ENCODE results near the gene PRSS12. TPM values are rescaled to one million over a fixed set of nuclear protein-coding genes. Genes with fewer than 3 reads are reported as not detected.
A peak's percentile ranks its signal among the peaks of the same experiment; 100 is the strongest.

Gene PRSS12
- total and polyA plus RNA-seq, 2 experiments from 2014 or later: 5.5 to 12.9 TPM

- DNase-seq (ENCODE audit: low spot score): peak; percentile 14
- Histone ChIP-seq H2AFZ (peak overlapping the region; percentile 50; the same call in 1 of the 2 replicates), H3K27me3 (ENCODE audit: insufficient read depth) (no peaks in the 10 kb centered on the region), H3K27ac (ENCODE audit: low read depth) (no peak overlapping the region), H3K4me1 (ENCODE audit: insufficient read depth) (peaks cover 50% of the 10 kb centered on the region), H3K36me3 (ENCODE audit: insufficient read depth) (no peaks in the 10 kb centered on the region), H3K79me2 (replicated peaks; ENCODE audit: insufficient read depth) (no peaks in the 10 kb centered on the region), H3K9me2 (ENCODE audit: insufficient read depth) (no peaks in the 10 kb centered on the region), H4K20me1 (replicated peaks; ENCODE audit: insufficient read depth) (no peaks in the 10 kb centered on the region), H3K4me2 (no peak overlapping the region), H3F3A (replicated peaks; ENCODE audit: low read depth) (no peaks in the 10 kb centered on the region), H3K4me3 (no peak overlapping the region)
- Mint-ChIP-seq H3K4me1 (peaks cover 46% of the 10 kb centered on the region), H3K27me3 (ENCODE audit: insufficient read depth, low read depth, poor library complexity) (no peaks in the 10 kb centered on the region), H3K27ac (no peak overlapping the region), H3K4me3 (no peak overlapping the region), H3K36me3 (ENCODE audit: low read depth) (peaks cover 12% of the 10 kb centered on the region; the same call in 2 of the 3 replicates), H3K9me3 (peaks cover 17% of the 10 kb centered on the region)
- peak; percentile 70 for ATAC-seq
- TF ChIP-seq, protein P1, sequence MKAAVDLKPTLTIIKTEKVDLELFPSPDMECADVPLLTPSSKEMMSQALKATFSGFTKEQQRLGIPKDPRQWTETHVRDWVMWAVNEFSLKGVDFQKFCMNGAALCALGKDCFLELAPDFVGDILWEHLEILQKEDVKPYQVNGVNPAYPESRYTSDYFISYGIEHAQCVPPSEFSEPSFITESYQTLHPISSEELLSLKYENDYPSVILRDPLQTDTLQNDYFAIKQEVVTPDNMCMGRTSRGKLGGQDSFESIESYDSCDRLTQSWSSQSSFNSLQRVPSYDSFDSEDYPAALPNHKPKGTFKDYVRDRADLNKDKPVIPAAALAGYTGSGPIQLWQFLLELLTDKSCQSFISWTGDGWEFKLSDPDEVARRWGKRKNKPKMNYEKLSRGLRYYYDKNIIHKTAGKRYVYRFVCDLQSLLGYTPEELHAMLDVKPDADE (IDR thresholded peaks at IDR 0.05): no peak
- TF ChIP-seq EZH2phosphoT487 (IDR thresholded peaks at IDR 0.05; ENCODE audit: unreplicated experiment) (no peak), STAT1 (IDR thresholded peaks at IDR 0.05; ENCODE audit: unreplicated experiment) (no peak), CREB1 (CRISPR knock-in tag; IDR thresholded peaks at IDR 0.05; ENCODE audit: low read depth) (no peak), JUNB (IDR thresholded peaks at IDR 0.05; ENCODE audit: unreplicated experiment) (no peak), POLR2AphosphoS5 (IDR thresholded peaks at IDR 0.05; ENCODE audit: low read depth) (no peak), NANOG (IDR thresholded peaks at IDR 0.05; ENCODE audit: borderline replicate concordance) (no peak), EZH2 (IDR thresholded peaks at IDR 0.05; ENCODE audit: low read depth, unreplicated experiment) (no peak), ZNF114 (CRISPR knock-in tag; IDR thresholded peaks at IDR 0.05) (no peak), ZNF331 (CRISPR knock-in tag; IDR thresholded peaks at IDR 0.05; ENCODE audit: low read depth) (no peak)
- TF ChIP-seq, protein P2, sequence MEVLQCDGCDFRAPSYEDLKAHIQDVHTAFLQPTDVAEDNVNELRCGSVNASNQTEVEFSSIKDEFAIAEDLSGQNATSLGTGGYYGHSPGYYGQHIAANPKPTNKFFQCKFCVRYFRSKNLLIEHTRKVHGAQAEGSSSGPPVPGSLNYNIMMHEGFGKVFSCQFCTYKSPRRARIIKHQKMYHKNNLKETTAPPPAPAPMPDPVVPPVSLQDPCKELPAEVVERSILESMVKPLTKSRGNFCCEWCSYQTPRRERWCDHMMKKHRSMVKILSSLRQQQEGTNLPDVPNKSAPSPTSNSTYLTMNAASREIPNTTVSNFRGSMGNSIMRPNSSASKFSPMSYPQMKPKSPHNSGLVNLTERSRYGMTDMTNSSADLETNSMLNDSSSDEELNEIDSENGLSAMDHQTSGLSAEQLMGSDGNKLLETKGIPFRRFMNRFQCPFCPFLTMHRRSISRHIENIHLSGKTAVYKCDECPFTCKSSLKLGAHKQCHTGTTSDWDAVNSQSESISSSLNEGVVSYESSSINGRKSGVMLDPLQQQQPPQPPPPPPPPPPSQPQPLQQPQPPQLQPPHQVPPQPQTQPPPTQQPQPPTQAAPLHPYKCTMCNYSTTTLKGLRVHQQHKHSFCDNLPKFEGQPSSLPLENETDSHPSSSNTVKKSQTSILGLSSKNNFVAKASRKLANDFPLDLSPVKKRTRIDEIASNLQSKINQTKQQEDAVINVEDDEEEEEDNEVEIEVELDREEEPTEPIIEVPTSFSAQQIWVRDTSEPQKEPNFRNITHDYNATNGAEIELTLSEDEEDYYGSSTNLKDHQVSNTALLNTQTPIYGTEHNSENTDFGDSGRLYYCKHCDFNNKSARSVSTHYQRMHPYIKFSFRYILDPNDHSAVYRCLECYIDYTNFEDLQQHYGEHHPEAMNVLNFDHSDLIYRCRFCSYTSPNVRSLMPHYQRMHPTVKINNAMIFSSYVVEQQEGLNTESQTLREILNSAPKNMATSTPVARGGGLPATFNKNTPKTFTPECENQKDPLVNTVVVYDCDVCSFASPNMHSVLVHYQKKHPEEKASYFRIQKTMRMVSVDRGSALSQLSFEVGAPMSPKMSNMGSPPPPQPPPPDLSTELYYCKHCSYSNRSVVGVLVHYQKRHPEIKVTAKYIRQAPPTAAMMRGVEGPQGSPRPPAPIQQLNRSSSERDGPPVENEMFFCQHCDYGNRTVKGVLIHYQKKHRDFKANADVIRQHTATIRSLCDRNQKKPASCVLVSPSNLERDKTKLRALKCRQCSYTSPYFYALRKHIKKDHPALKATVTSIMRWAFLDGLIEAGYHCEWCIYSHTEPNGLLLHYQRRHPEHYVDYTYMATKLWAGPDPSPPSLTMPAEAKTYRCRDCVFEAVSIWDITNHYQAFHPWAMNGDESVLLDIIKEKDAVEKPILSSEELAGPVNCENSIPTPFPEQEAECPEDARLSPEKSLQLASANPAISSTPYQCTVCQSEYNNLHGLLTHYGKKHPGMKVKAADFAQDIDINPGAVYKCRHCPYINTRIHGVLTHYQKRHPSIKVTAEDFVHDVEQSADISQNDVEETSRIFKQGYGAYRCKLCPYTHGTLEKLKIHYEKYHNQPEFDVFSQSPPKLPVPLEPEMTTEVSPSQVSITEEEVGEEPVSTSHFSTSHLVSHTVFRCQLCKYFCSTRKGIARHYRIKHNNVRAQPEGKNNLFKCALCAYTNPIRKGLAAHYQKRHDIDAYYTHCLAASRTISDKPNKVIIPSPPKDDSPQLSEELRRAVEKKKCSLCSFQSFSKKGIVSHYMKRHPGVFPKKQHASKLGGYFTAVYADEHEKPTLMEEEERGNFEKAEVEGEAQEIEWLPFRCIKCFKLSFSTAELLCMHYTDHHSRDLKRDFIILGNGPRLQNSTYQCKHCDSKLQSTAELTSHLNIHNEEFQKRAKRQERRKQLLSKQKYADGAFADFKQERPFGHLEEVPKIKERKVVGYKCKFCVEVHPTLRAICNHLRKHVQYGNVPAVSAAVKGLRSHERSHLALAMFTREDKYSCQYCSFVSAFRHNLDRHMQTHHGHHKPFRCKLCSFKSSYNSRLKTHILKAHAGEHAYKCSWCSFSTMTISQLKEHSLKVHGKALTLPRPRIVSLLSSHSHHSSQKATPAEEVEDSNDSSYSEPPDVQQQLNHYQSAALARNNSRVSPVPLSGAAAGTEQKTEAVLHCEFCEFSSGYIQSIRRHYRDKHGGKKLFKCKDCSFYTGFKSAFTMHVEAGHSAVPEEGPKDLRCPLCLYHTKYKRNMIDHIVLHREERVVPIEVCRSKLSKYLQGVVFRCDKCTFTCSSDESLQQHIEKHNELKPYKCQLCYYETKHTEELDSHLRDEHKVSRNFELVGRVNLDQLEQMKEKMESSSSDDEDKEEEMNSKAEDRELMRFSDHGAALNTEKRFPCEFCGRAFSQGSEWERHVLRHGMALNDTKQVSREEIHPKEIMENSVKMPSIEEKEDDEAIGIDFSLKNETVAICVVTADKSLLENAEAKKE (CRISPR knock-in tag; IDR thresholded peaks at IDR 0.05): no peak
- TF ChIP-seq, protein P3, sequence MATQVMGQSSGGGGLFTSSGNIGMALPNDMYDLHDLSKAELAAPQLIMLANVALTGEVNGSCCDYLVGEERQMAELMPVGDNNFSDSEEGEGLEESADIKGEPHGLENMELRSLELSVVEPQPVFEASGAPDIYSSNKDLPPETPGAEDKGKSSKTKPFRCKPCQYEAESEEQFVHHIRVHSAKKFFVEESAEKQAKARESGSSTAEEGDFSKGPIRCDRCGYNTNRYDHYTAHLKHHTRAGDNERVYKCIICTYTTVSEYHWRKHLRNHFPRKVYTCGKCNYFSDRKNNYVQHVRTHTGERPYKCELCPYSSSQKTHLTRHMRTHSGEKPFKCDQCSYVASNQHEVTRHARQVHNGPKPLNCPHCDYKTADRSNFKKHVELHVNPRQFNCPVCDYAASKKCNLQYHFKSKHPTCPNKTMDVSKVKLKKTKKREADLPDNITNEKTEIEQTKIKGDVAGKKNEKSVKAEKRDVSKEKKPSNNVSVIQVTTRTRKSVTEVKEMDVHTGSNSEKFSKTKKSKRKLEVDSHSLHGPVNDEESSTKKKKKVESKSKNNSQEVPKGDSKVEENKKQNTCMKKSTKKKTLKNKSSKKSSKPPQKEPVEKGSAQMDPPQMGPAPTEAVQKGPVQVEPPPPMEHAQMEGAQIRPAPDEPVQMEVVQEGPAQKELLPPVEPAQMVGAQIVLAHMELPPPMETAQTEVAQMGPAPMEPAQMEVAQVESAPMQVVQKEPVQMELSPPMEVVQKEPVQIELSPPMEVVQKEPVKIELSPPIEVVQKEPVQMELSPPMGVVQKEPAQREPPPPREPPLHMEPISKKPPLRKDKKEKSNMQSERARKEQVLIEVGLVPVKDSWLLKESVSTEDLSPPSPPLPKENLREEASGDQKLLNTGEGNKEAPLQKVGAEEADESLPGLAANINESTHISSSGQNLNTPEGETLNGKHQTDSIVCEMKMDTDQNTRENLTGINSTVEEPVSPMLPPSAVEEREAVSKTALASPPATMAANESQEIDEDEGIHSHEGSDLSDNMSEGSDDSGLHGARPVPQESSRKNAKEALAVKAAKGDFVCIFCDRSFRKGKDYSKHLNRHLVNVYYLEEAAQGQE (IDR thresholded peaks at IDR 0.05; ENCODE audit: unreplicated experiment): no peak
- TF ChIP-seq, protein P4, sequence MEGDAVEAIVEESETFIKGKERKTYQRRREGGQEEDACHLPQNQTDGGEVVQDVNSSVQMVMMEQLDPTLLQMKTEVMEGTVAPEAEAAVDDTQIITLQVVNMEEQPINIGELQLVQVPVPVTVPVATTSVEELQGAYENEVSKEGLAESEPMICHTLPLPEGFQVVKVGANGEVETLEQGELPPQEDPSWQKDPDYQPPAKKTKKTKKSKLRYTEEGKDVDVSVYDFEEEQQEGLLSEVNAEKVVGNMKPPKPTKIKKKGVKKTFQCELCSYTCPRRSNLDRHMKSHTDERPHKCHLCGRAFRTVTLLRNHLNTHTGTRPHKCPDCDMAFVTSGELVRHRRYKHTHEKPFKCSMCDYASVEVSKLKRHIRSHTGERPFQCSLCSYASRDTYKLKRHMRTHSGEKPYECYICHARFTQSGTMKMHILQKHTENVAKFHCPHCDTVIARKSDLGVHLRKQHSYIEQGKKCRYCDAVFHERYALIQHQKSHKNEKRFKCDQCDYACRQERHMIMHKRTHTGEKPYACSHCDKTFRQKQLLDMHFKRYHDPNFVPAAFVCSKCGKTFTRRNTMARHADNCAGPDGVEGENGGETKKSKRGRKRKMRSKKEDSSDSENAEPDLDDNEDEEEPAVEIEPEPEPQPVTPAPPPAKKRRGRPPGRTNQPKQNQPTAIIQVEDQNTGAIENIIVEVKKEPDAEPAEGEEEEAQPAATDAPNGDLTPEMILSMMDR (conservative IDR thresholded peaks at IDR 0.05; ENCODE audit: low read depth in 2 of 2): no peak
Measured at GRCh38 chr4:118400356-118400755, 47.6 kb upstream of the PRSS12 start.

Data from GM23338 (cell line).